ENCODE data around the gene CAPN12. TPM values are rescaled to one million over a fixed set of nuclear protein-coding genes. Genes with fewer than 3 reads are reported as not detected.

CAPN12 gene
- total RNA-seq, 2 experiments from 2014 or later = 1.2 to 2.6 TPM

DNA sequence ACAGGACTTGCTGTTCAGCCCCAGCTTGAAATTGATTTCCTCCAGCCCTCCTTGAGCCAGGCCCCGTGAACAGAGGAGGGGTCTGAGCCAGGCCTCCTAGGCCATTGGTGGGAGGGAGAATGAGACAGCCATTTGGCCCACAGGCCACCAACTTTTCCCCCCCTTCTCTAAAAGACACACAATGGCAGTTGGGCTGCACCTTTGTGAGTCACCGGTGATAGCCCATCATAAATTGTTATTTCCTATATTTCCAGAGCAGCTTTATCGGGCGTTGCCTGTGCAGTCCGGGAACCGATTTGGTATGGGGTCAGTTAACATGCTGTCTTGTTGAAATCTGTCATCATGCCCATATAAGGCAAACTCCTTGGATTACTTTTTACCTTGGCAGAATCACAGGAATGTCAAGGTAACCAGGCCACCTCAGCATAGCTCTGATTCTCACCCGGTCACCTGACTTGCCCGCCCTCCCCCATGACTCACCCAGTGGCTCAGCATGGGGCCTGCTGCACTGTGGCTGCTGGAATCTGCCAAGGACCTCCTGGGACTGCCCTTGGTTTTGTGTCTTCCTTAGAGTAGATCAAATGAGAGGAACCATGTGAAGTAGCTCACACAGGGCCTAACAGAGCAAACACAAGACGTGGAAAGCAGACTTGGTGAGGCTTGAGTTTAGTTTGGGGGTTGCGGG lies 60.7 kb downstream of the CAPN12 start:
- no TSS peak for BruUV-seq (replicated peaks)
- H3K79me2 ChIP-seq (ENCODE audit: insufficient read depth, low read depth, low read length) = peaks cover 30% of the 10 kb centered on the region; the same call in 1 of the 2 replicates
- no peak overlapping the region for H2AFZ ChIP-seq (ENCODE audit: low read length)
- no peak overlapping the region for H3K4me2 ChIP-seq (ENCODE audit: low read length)
- ChIA-PET POLR2A (no interaction called here), CTCF (ENCODE audit: unreplicated experiment) (no interaction called here)
- intact Hi-C loops (cut with micrococcal nuclease; ENCODE audit: unreplicated experiment) = no loop called here
- H3K4me3 ChIP-seq (ENCODE audit: low read depth, low read length, poor library complexity, severe bottlenecking) = no peak overlapping the region
- TF ChIP-seq EZH2phosphoT487 (IDR thresholded peaks at IDR 0.05; ENCODE audit: borderline replicate concordance, low read depth, low read length) = no peak
- TF ChIP-seq, protein P1, sequence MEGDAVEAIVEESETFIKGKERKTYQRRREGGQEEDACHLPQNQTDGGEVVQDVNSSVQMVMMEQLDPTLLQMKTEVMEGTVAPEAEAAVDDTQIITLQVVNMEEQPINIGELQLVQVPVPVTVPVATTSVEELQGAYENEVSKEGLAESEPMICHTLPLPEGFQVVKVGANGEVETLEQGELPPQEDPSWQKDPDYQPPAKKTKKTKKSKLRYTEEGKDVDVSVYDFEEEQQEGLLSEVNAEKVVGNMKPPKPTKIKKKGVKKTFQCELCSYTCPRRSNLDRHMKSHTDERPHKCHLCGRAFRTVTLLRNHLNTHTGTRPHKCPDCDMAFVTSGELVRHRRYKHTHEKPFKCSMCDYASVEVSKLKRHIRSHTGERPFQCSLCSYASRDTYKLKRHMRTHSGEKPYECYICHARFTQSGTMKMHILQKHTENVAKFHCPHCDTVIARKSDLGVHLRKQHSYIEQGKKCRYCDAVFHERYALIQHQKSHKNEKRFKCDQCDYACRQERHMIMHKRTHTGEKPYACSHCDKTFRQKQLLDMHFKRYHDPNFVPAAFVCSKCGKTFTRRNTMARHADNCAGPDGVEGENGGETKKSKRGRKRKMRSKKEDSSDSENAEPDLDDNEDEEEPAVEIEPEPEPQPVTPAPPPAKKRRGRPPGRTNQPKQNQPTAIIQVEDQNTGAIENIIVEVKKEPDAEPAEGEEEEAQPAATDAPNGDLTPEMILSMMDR (conservative IDR thresholded peaks at IDR 0.05; ENCODE audit: low read length) = no peak
- peaks cover 9% of the 10 kb centered on the region for H3K36me3 ChIP-seq (ENCODE audit: insufficient read depth, low read length)
- H3K9me3 ChIP-seq (ENCODE audit: low read length) = no peaks in the 10 kb centered on the region
- H3K4me1 ChIP-seq (ENCODE audit: insufficient read depth, low read length, poor library complexity, severe bottlenecking) = peaks cover 12% of the 10 kb centered on the region
- no peak overlapping the region for H3K27ac ChIP-seq (ENCODE audit: low read depth, low read length, poor library complexity, severe bottlenecking)
- no peaks in the 10 kb centered on the region for H3K9me2 ChIP-seq (ENCODE audit: insufficient read depth, low read length)
- H4K20me1 ChIP-seq (ENCODE audit: insufficient read depth, low read length) = 0 out of 2 replicates have a peak, but pooled peaks cover 1% of the 10 kb centered on the region
- no peak for DNase-seq (ENCODE audit: low spot score)

DNA sequence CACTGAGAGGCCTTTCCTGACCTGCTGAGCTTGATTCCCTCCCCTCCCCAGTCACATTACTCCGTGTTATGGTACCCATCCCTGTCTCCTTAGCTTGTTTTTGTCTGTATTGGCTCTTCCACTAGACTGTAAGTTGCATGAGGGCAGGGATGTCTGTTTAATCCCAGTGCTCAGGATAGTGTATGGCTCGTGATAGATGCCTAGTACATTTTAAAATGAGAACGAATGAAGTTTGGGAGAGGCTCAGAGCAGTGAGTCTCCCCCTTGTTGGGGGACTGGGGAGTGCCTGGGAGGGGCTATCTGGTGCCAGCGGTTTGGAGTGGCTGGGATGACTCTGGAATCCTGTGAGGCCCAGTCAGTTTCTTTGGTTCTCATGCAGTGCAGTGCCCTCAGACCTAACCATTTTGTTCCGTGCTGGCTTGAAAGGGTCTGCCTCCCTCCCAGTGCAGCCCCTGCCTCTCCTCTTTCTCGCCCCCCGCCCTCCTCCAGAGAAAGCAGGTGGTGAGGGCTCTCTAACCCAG lies 61.3 kb downstream of the CAPN12 start:
- Histone ChIP-seq H3K4me2 (ENCODE audit: low read length) (no peak overlapping the region), H3K4me3 (ENCODE audit: low read depth, low read length, poor library complexity, severe bottlenecking) (no peak overlapping the region), H3K9me3 (ENCODE audit: low read length) (no peaks in the 10 kb centered on the region), H3K36me3 (ENCODE audit: insufficient read depth, low read length) (peaks cover 9% of the 10 kb centered on the region), H3K4me1 (ENCODE audit: insufficient read depth, low read length, poor library complexity, severe bottlenecking) (peaks cover 10% of the 10 kb centered on the region), H4K20me1 (ENCODE audit: insufficient read depth, low read length) (no peaks in the 10 kb centered on the region), H3K9me2 (ENCODE audit: insufficient read depth, low read length) (no peaks in the 10 kb centered on the region), H3K79me2 (ENCODE audit: insufficient read depth, low read depth, low read length) (peaks cover 28% of the 10 kb centered on the region; the same call in 1 of the 2 replicates), H3K27ac (ENCODE audit: low read depth, low read length, poor library complexity, severe bottlenecking) (no peak overlapping the region), H2AFZ (ENCODE audit: low read length) (no peak overlapping the region)
- TF ChIP-seq, protein P1 (conservative IDR thresholded peaks at IDR 0.05; ENCODE audit: low read length) = no peak
- intact Hi-C loops (cut with micrococcal nuclease; ENCODE audit: unreplicated experiment) = no loop called here
- BruUV-seq (replicated peaks) = no TSS peak
- DNase-seq (ENCODE audit: low spot score) = no peak
- CTCF ChIA-PET (ENCODE audit: unreplicated experiment) = no interaction called here
- POLR2A ChIA-PET = no interaction called here

DNA sequence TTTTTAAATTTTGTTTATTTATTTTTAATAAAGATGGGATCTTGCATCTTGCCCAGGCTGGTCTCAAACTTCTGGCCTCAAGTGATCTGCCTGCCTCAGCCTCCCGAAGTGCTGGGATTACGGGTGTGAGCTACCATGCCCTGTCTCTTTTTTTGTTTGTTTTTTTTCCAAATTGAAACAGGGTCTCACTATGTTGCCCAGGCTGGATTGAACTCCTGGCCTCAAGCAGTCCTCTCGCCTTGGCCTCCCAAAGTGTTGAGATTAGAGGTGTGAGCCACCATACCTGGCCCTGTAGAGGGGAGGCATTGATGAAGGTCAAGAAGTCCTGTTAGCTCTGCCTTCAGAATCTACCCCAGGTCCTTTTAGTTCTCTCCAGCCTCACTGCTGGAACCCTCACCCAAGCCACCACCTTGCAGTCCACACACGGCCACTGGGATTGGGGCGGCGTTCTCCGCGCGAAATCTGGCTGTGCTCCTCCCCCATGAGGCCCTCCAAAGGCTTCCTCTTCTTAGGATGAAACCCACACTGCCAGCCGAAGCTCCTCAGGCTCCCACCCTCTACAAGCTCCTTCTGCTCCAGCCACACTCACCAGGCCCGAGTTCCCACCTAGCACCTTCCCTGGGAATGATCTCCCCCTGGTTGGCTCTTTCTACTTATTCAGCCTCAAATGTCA lies 61.9 kb downstream of the CAPN12 start:
- Histone ChIP-seq H3K36me3 (ENCODE audit: insufficient read depth, low read length) (peaks cover 11% of the 10 kb centered on the region), H2AFZ (ENCODE audit: low read length) (no peak overlapping the region), H3K27ac (ENCODE audit: low read depth, low read length, poor library complexity, severe bottlenecking) (no peak overlapping the region), H4K20me1 (ENCODE audit: insufficient read depth, low read length) (no peaks in the 10 kb centered on the region), H3K9me2 (ENCODE audit: insufficient read depth, low read length) (no peaks in the 10 kb centered on the region), H3K79me2 (ENCODE audit: insufficient read depth, low read depth, low read length) (peaks cover 23% of the 10 kb centered on the region; the same call in 1 of the 2 replicates), H3K4me2 (ENCODE audit: low read length) (no peak overlapping the region), H3K9me3 (ENCODE audit: low read length) (no peaks in the 10 kb centered on the region), H3K4me1 (ENCODE audit: insufficient read depth, low read length, poor library complexity, severe bottlenecking) (peaks cover 10% of the 10 kb centered on the region), H3K4me3 (ENCODE audit: low read depth, low read length, poor library complexity, severe bottlenecking) (no peak overlapping the region)
- ChIA-PET POLR2A (no interaction called here), CTCF (ENCODE audit: unreplicated experiment) (no interaction called here)
- intact Hi-C loops (cut with micrococcal nuclease; ENCODE audit: unreplicated experiment) = no loop called here
- BruUV-seq (replicated peaks) = no TSS peak
- DNase-seq (ENCODE audit: low spot score) = no peak
- TF ChIP-seq EZH2phosphoT487 (IDR thresholded peaks at IDR 0.05; ENCODE audit: borderline replicate concordance, low read depth, low read length) = no peak
- TF ChIP-seq, protein P1 (conservative IDR thresholded peaks at IDR 0.05; ENCODE audit: low read length) = no peak
